H1 (cell line): ENCODE results near the gene CALML4. TPM values are rescaled to one million over a fixed set of nuclear protein-coding genes. Genes with fewer than 3 reads are reported as not detected.

Source experiments
- BACH1 ChIP-seq: IDR thresholded peaks from 2 replicates; pipeline ENCODE4 v1.6.1; 2012; ENCODE audit warnings: low read length, improper control_type of control experiment
- CHD7 ChIP-seq: fragments of 300-600 bp; sonication (generic); IDR thresholded peaks from 2 replicates; pipeline ENCODE4 v1.7.1; 2012; ENCODE audit warnings: low read length, moderate library complexity, mild to moderate bottlenecking, inconsistent platforms; ENCODE audit not compliant: insufficient replicate concordance
- GABPA ChIP-seq: IDR thresholded peaks from 2 replicates; pipeline ENCODE4 v1.6.1; 2011; ENCODE audit warnings: mild to moderate bottlenecking, low read length, moderate library complexity, borderline replicate concordance; ENCODE audit not compliant: insufficient read depth
- POU5F1 ChIP-seq: IDR thresholded peaks from 2 replicates; pipeline ENCODE4 v1.6.1; 2011; ENCODE audit warnings: low read depth, mild to moderate bottlenecking, low read length, moderate library complexity
- SIX5 ChIP-seq: IDR thresholded peaks from 2 replicates; pipeline ENCODE4 v1.6.1; 2011; ENCODE audit warnings: mild to moderate bottlenecking, low read depth, low read length
- SP1 ChIP-seq: IDR thresholded peaks from 2 replicates; pipeline ENCODE4 v1.6.1; 2011; ENCODE audit warnings: low read depth, low read length
- SRF ChIP-seq: IDR thresholded peaks from 2 replicates; pipeline ENCODE4 v1.6.1; 2011; ENCODE audit warnings: mild to moderate bottlenecking, low read depth, low read length, moderate library complexity
- TCF12 ChIP-seq: IDR thresholded peaks from 2 replicates; pipeline ENCODE4 v1.6.1; 2011; ENCODE audit warnings: low read depth, mild to moderate bottlenecking, low read length
- polyA plus RNA-seq, 7 experiments: library from polyadenylated mRNA; depleted of rRNA in 3 of 7; stranded (reverse) in 5 of 7; unstranded in 2 of 7; fragments of >200 nt in 5 of 7; fragments of 200-250 nt in 2 of 7; gene quantifications; 1 replicate in 5 of 7; 2 replicates in 1 of 7; 4 replicates in 1 of 7; pipeline versions ENCODE4 v1.2.1 to v1.2.3, GENCODE V29; 2011 to 2013; ENCODE audit warnings: missing spikeins in 2 of 7, mixed read lengths in 2 of 7
- total RNA-seq: library from RNA; stranded (reverse); fragmentation: NEBNext Ultra II Directional; extraction: Animal tissue kit (Norgen Biotek cat#: 25700); gene quantifications from 2 replicates; pipeline ENCODE4 v1.2.1, GENCODE V29; 2021

The CALML4 gene
- total and polyA plus RNA-seq, 2 of the 8 experiments (the other 6 are each of a cell fraction or from before 2014, with no cell fraction given) = 3.8 to 12.5 TPM

- no peak for TF ChIP-seq CHD7
- TF ChIP-seq SRF = no peak
- TF ChIP-seq TCF12 = no peak
- no peak for TF ChIP-seq POU5F1
- TF ChIP-seq SIX5 = no peak
- no peak for TF ChIP-seq BACH1
- no peak for TF ChIP-seq GABPA
- TF ChIP-seq SP1 = no peak
These were observed 62.0 kb downstream of the CALML4 start (continued) for GRCh38 chr15:68143129-68143528.
